Measurements from ENCODE around the gene KIFC3. TPM values are rescaled to one million over a fixed set of nuclear protein-coding genes. Genes with fewer than 3 reads are reported as not detected.

The KIFC3 gene
- total and polyA plus RNA-seq, 2 of the 13 experiments (the other 11 are each of a cell fraction or from before 2014, with no cell fraction given): 42.1 to 45.3 TPM

DNA sequence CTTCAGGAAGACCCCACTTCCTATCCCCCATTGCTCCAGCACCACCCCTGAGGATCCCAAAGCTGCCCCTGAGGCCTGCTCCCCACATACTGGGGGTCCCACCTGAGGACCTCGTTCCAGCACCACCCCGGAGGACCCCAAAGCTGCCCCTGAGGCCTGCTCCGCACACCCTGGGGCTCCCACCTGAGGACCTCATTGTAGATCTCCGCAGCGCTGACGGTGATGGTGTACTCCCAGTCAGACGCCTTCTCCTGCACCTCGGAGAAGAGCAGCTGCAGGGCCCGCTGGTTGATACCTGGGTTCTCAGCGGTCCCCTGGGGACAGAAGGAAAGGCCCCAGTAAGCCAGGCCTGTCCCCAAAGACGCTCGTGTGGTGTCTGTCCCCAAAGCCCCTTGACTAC is 40.3 kb downstream of the KIFC3 start (continued):
- TF ChIP-seq, protein P1, sequence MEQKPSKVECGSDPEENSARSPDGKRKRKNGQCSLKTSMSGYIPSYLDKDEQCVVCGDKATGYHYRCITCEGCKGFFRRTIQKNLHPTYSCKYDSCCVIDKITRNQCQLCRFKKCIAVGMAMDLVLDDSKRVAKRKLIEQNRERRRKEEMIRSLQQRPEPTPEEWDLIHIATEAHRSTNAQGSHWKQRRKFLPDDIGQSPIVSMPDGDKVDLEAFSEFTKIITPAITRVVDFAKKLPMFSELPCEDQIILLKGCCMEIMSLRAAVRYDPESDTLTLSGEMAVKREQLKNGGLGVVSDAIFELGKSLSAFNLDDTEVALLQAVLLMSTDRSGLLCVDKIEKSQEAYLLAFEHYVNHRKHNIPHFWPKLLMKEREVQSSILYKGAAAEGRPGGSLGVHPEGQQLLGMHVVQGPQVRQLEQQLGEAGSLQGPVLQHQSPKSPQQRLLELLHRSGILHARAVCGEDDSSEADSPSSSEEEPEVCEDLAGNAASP (CRISPR knock-in tag; IDR thresholded peaks at IDR 0.05; ENCODE audit: borderline replicate concordance): no peak
- no peak for TF ChIP-seq MEIS2 (CRISPR knock-in tag; IDR thresholded peaks at IDR 0.05)

DNA sequence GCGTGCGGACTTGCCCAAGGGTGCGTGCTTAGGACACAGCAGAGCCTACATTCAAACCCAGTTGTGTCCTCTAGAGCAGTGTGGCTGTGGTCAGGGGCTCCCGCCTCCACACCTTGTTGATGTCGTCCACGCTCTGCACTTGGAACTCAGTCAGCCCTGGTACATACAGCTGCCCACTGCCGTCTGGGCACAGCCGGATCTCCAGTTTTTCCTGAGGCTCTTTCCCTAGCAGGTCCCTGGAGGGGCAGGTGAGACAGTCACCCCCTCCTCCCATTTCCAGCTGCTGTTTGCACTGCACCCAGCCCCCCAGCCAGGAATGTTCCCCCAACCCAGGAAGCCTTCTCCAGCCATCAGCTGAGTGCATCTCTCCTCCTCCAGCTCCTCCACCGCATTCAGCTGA is 41.0 kb downstream of the KIFC3 start:
- ChIA-PET CTCF (ENCODE audit: low intra/inter-chr PET ratio, low total read pairs) (no interaction called here), POLR2A (no interaction called here)
- no TSS peak for BruUV-seq (replicated peaks)
- Histone ChIP-seq H3K79me2 (ENCODE audit: insufficient read depth, low read length) (no peaks in the 10 kb centered on the region), H3K9me3 (ENCODE audit: low read length) (no peaks in the 10 kb centered on the region), H4K20me1 (ENCODE audit: insufficient read depth, low read length) (no peaks in the 10 kb centered on the region), H3K27ac (ENCODE audit: extremely low read length, insufficient read depth, low read length) (no peak overlapping the region), H3K4me1 (ENCODE audit: insufficient read depth, low read length) (no peaks in the 10 kb centered on the region), H3K27me3 (ENCODE audit: control insufficient read depth in 1 of 2, insufficient read depth in 2 of 2, low read length in 2 of 2) (no peaks in the 10 kb centered on the region), H3K9ac (ENCODE audit: insufficient read depth, low read depth, low read length) (no peak overlapping the region), H3K4me2 (ENCODE audit: low read depth, low read length) (no peak overlapping the region), H3K36me3 (replicated peaks in 1 of 2; ENCODE audit: control insufficient read depth in 1 of 2, insufficient read depth in 2 of 2, low read length in 2 of 2) (peaks cover 23 to 57% of the 10 kb centered on the region in 2 experiments), H2AFZ (ENCODE audit: low read length) (no peak overlapping the region), H3K4me3 (replicated peaks in 1 of 3; ENCODE audit: insufficient read depth in 1 of 3, low read depth in 2 of 3, low read length in 3 of 3) (no peak overlapping the region)
- DNase-seq (ENCODE audit: low spot score) (no peak), ATAC-seq (no peak), FAIRE-seq (no peak)
- in situ Hi-C loops (cut with HindIII; ENCODE audit: extremely low pct_ligation_motif_present, low pct_unique_long_range_greater_than_20kb): no loop called here
- intact Hi-C loops (cut with micrococcal nuclease; ENCODE audit: unreplicated experiment): no loop called here
- 86% methylated on average over 9 of the region's 9 CpGs for WGBS (ENCODE audit: low lambda C conversion rate)
- TF ChIP-seq ERF (CRISPR knock-in tag; IDR thresholded peaks at IDR 0.05) (no peak), ZNF879 (CRISPR knock-in tag; IDR thresholded peaks at IDR 0.05) (no peak), HIVEP1 (CRISPR knock-in tag; IDR thresholded peaks at IDR 0.05) (no peak), ZZZ3 (CRISPR knock-in tag; IDR thresholded peaks at IDR 0.05; ENCODE audit: borderline replicate concordance) (no peak), ZNF772 (CRISPR knock-in tag; IDR thresholded peaks at IDR 0.05) (no peak), FLYWCH1 (CRISPR knock-in tag; IDR thresholded peaks at IDR 0.05) (no peak), ZNF546 (CRISPR knock-in tag; conservative IDR thresholded peaks at IDR 0.05) (no peak), MED1 (CRISPR knock-in tag; IDR thresholded peaks at IDR 0.05) (no peak), SP5 (CRISPR knock-in tag; IDR thresholded peaks at IDR 0.05; ENCODE audit: borderline replicate concordance, low read depth) (no peak), RFX3 (CRISPR knock-in tag; IDR thresholded peaks at IDR 0.05) (no peak), MATR3 (CRISPR knock-in tag; IDR thresholded peaks at IDR 0.05) (no peak)
- TF ChIP-seq, protein P2, sequence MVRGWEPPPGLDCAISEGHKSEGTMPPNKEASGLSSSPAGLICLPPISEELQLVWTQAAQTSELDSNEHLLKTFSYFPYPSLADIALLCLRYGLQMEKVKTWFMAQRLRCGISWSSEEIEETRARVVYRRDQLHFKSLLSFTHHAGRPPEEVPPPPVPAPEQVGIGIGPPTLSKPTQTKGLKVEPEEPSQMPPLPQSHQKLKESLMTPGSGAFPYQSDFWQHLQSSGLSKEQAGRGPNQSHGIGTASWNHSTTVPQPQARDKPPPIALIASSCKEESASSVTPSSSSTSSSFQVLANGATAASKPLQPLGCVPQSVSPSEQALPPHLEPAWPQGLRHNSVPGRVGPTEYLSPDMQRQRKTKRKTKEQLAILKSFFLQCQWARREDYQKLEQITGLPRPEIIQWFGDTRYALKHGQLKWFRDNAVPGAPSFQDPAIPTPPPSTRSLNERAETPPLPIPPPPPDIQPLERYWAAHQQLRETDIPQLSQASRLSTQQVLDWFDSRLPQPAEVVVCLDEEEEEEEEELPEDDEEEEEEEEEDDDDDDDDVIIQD (CRISPR knock-in tag; IDR thresholded peaks at IDR 0.05; ENCODE audit: low read depth): no peak
- TF ChIP-seq, protein P3, sequence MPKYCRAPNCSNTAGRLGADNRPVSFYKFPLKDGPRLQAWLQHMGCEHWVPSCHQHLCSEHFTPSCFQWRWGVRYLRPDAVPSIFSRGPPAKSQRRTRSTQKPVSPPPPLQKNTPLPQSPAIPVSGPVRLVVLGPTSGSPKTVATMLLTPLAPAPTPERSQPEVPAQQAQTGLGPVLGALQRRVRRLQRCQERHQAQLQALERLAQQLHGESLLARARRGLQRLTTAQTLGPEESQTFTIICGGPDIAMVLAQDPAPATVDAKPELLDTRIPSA (CRISPR knock-in tag; IDR thresholded peaks at IDR 0.05; ENCODE audit: borderline replicate concordance): no peak
- TF ChIP-seq, protein P4, sequence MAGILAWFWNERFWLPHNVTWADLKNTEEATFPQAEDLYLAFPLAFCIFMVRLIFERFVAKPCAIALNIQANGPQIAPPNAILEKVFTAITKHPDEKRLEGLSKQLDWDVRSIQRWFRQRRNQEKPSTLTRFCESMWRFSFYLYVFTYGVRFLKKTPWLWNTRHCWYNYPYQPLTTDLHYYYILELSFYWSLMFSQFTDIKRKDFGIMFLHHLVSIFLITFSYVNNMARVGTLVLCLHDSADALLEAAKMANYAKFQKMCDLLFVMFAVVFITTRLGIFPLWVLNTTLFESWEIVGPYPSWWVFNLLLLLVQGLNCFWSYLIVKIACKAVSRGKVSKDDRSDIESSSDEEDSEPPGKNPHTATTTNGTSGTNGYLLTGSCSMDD (CRISPR knock-in tag; IDR thresholded peaks at IDR 0.05): no peak
- TF ChIP-seq, protein P5, sequence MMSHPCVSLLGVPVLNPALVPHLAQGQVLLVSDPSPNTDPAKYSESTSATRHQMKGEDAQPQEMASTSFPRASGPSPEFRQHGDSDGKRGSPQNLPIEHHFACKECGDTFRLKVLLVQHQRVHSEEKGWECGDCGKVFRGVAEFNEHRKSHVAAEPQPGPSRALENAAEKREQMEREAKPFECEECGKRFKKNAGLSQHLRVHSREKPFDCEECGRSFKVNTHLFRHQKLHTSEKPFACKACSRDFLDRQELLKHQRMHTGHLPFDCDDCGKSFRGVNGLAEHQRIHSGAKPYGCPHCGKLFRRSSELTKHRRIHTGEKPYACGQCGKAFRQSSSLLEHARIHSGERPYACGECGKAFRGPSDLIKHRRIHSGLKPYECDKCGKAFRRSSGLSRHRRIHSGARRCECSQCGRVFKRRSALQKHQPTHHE (CRISPR knock-in tag; IDR thresholded peaks at IDR 0.05; ENCODE audit: borderline replicate concordance): no peak
- TF ChIP-seq, protein P6, sequence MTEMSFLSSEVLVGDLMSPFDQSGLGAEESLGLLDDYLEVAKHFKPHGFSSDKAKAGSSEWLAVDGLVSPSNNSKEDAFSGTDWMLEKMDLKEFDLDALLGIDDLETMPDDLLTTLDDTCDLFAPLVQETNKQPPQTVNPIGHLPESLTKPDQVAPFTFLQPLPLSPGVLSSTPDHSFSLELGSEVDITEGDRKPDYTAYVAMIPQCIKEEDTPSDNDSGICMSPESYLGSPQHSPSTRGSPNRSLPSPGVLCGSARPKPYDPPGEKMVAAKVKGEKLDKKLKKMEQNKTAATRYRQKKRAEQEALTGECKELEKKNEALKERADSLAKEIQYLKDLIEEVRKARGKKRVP (CRISPR knock-in tag; IDR thresholded peaks at IDR 0.05): no peak

All from HepG2 (cell line).